GM18520 (cell line): ENCODE data around the gene WDR7.

ENCODE experiments used
- ATAC-seq: cut with Tn5 transposase; IDR thresholded peaks from one replicate; pipeline ENCODE4 v1.9.1; 2021; ENCODE audit not compliant: unreplicated experiment

Gene WDR7

GRCh38 chr18:56984731-56985130 lies 333.6 kb downstream of the WDR7 start:
- ATAC-seq: no peak

GRCh38 chr18:56986829-56987228 lies 335.7 kb downstream of the WDR7 start:
- ATAC-seq: no peak

- no peak for ATAC-seq
Measured at GRCh38 chr18:56987236-56987635, 336.1 kb downstream of the WDR7 start.

GRCh38 chr18:56988022-56988421 lies 336.9 kb downstream of the WDR7 start:
- no peak for ATAC-seq

- no peak for ATAC-seq
Measured at GRCh38 chr18:56990678-56991077, 339.5 kb downstream of the WDR7 start.

GRCh38 chr18:56992777-56993176 lies 341.6 kb downstream of the WDR7 start:
- ATAC-seq: no peak

GRCh38 chr18:56995579-56996188 lies 344.5 kb downstream of the WDR7 start:
- ATAC-seq: no peak

- ATAC-seq: no peak
Measured at GRCh38 chr18:56997200-56997599, 346.0 kb downstream of the WDR7 start.

GRCh38 chr18:56999823-57000222 lies 348.7 kb downstream of the WDR7 start:
- no peak for ATAC-seq

GRCh38 chr18:57002627-57003026 lies 351.5 kb downstream of the WDR7 start:
- ATAC-seq: no peak

GRCh38 chr18:57003342-57003741 lies 352.2 kb downstream of the WDR7 start:
- ATAC-seq: no peak

GRCh38 chr18:57004366-57005121 lies 353.4 kb downstream of the WDR7 start:
- peak; percentile 97 for ATAC-seq

- ATAC-seq: no peak
Measured at GRCh38 chr18:57008001-57008686, 357.0 kb downstream of the WDR7 start.

GRCh38 chr18:57009844-57010243 lies 358.7 kb downstream of the WDR7 start:
- ATAC-seq: no peak

GRCh38 chr18:57014772-57015413 lies 363.7 kb downstream of the WDR7 start:
- ATAC-seq: no peak

- no peak for ATAC-seq
Measured at GRCh38 chr18:57015451-57015850, 364.3 kb downstream of the WDR7 start.

- no peak for ATAC-seq
Measured at GRCh38 chr18:57018845-57019244, 367.7 kb downstream of the WDR7 start.

- no peak for ATAC-seq
Measured at GRCh38 chr18:57022716-57023115, 371.6 kb downstream of the WDR7 start.

- no peak for ATAC-seq
Measured at GRCh38 chr18:57023275-57023882, 372.2 kb downstream of the WDR7 start.

- no peak for ATAC-seq
Measured at GRCh38 chr18:57025540-57025939, 374.4 kb downstream of the WDR7 start.

- ATAC-seq: no peak
Measured at GRCh38 chr18:57026316-57026715, 375.2 kb downstream of the WDR7 start.
